Osteocyte (in vitro differentiated cells): ENCODE data around the gene CD200. TPM values are rescaled to one million over a fixed set of nuclear protein-coding genes. Genes with fewer than 3 reads are reported as not detected.

Source experiments
- DNase-seq: peaks from one replicate; pipeline ENCODE4 v3.0.0; 2021; ENCODE audit warnings: mixed read lengths; ENCODE audit not compliant: unreplicated experiment; ENCODE audit errors: extremely low spot score
- H3K27ac Mint-ChIP-seq: one replicate; pipeline ENCODE4 v1.8.0; 2021; ENCODE audit warnings: mild to moderate bottlenecking, mixed read lengths; ENCODE audit not compliant: unreplicated experiment
- H3K27me3 Mint-ChIP-seq: one replicate; pipeline ENCODE4 v1.8.0; 2021; ENCODE audit warnings: mixed read lengths; ENCODE audit not compliant: unreplicated experiment
- H3K36me3 Mint-ChIP-seq: one replicate; pipeline ENCODE4 v1.8.0; 2021; ENCODE audit warnings: mixed read lengths; ENCODE audit not compliant: unreplicated experiment
- H3K4me1 Mint-ChIP-seq: one replicate; pipeline ENCODE4 v1.8.0; 2021; ENCODE audit warnings: mixed read lengths; ENCODE audit not compliant: unreplicated experiment
- H3K4me3 Mint-ChIP-seq: one replicate; pipeline ENCODE4 v1.8.0; 2021; ENCODE audit warnings: mild to moderate bottlenecking, moderate library complexity, mixed read lengths; ENCODE audit not compliant: unreplicated experiment
- H3K9me3 Mint-ChIP-seq: one replicate; pipeline ENCODE4 v1.8.0; 2021; ENCODE audit warnings: mixed read lengths; ENCODE audit not compliant: unreplicated experiment
- total RNA-seq: library from RNA; stranded (reverse); gene quantifications from 2 replicates; pipeline ENCODE4 v1.2.1, GENCODE V29; 2021
- TF ChIP-seq, protein P1 (sequence below): fragments of 200-600 bp; sonication (generic); IDR thresholded peaks from 2 replicates; pipeline ENCODE4 v1.5.0; 2021; ENCODE audit warnings: antibody characterized with exemption, mild to moderate bottlenecking, moderate library complexity

Gene CD200
- total RNA-seq, 1 donor from 2014 or later = 0.27 TPM

- TF ChIP-seq, protein P1, sequence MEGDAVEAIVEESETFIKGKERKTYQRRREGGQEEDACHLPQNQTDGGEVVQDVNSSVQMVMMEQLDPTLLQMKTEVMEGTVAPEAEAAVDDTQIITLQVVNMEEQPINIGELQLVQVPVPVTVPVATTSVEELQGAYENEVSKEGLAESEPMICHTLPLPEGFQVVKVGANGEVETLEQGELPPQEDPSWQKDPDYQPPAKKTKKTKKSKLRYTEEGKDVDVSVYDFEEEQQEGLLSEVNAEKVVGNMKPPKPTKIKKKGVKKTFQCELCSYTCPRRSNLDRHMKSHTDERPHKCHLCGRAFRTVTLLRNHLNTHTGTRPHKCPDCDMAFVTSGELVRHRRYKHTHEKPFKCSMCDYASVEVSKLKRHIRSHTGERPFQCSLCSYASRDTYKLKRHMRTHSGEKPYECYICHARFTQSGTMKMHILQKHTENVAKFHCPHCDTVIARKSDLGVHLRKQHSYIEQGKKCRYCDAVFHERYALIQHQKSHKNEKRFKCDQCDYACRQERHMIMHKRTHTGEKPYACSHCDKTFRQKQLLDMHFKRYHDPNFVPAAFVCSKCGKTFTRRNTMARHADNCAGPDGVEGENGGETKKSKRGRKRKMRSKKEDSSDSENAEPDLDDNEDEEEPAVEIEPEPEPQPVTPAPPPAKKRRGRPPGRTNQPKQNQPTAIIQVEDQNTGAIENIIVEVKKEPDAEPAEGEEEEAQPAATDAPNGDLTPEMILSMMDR = no peak
- H3K4me3 Mint-ChIP-seq = no peak overlapping the region
- no peak for DNase-seq
- peaks cover 8% of the 10 kb centered on the region for H3K27me3 Mint-ChIP-seq
- H3K4me1 Mint-ChIP-seq = no peaks in the 10 kb centered on the region
- H3K27ac Mint-ChIP-seq = no peak overlapping the region
- no peaks in the 10 kb centered on the region for H3K9me3 Mint-ChIP-seq
- no peaks in the 10 kb centered on the region for H3K36me3 Mint-ChIP-seq
These were observed 22.3 kb downstream of the CD200 start for GRCh38 chr3:112355307-112355687.

- no peak for DNase-seq
- no peak overlapping the region for H3K4me3 Mint-ChIP-seq
- no peaks in the 10 kb centered on the region for H3K36me3 Mint-ChIP-seq
- H3K27ac Mint-ChIP-seq = no peak overlapping the region
- H3K27me3 Mint-ChIP-seq = peaks cover 2% of the 10 kb centered on the region
- no peaks in the 10 kb centered on the region for H3K4me1 Mint-ChIP-seq
- TF ChIP-seq, protein P1 = no peak
- H3K9me3 Mint-ChIP-seq = no peaks in the 10 kb centered on the region
These were observed 25.2 kb downstream of the CD200 start for GRCh38 chr3:112357930-112358780.

GRCh38 chr3:112360561-112360960, 27.6 kb downstream of the CD200 start:
- Mint-ChIP-seq H3K9me3 (no peaks in the 10 kb centered on the region), H3K27me3 (peaks cover 2% of the 10 kb centered on the region), H3K4me3 (no peak overlapping the region), H3K4me1 (no peaks in the 10 kb centered on the region), H3K27ac (no peak overlapping the region), H3K36me3 (no peaks in the 10 kb centered on the region)
- DNase-seq = no peak
- TF ChIP-seq, protein P1 = no peak

DNA sequence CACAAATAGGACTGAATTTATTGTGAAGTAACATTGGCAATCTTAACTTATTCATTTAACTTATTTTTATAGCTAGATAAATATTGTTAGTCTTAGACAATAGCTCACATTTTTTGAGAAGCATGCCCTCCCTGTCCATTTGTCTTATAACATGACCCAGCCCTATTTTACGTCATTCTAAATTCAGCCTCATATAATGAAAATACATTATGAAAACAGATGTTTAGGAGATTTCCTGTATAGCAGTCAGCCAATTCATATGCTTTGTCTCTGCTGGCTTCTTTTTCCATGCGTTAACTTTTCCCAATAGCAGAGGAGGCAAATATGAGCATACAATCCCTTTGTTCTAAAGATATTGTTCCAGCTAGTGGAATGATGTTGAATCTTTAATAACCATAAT, 29.3 kb downstream of the CD200 start:
- Mint-ChIP-seq H3K27ac (no peak overlapping the region), H3K27me3 (peaks cover 6% of the 10 kb centered on the region), H3K36me3 (no peaks in the 10 kb centered on the region), H3K4me1 (no peaks in the 10 kb centered on the region), H3K9me3 (no peaks in the 10 kb centered on the region), H3K4me3 (no peak overlapping the region)
- TF ChIP-seq, protein P1 = no peak
- DNase-seq = no peak

- no peak for DNase-seq
- H3K4me1 Mint-ChIP-seq = no peaks in the 10 kb centered on the region
- TF ChIP-seq, protein P1 = no peak
- no peaks in the 10 kb centered on the region for H3K9me3 Mint-ChIP-seq
- no peak overlapping the region for H3K27ac Mint-ChIP-seq
- H3K4me3 Mint-ChIP-seq = no peak overlapping the region
- H3K27me3 Mint-ChIP-seq = peaks cover 4% of the 10 kb centered on the region
- no peaks in the 10 kb centered on the region for H3K36me3 Mint-ChIP-seq
These were observed 31.3 kb downstream of the CD200 start for GRCh38 chr3:112364291-112364690.
